HG02870 (cell line): ENCODE measurements around the gene TRIM28.
"Not testable (repeated sequence)": the region's sequence is repeated elsewhere in the genome, so short reads cannot be mapped to it uniquely, and the experiment has no call there.

Experiments used
- ATAC-seq: cut with Tn5 transposase; IDR thresholded peaks from one replicate; pipeline ENCODE4 v1.9.1; 2021; ENCODE audit warnings: mild to moderate bottlenecking, moderate library complexity; ENCODE audit not compliant: unreplicated experiment

The TRIM28 gene

GRCh38 chr19:58543826-58544590, at the start of gene TRIM28:
TSS of gene TRIM28 (plus strand) at chr19:58544064. CDS start at chr19:58544758, 694 bp downstream.
- ATAC-seq, result peak; percentile 77

DNA sequence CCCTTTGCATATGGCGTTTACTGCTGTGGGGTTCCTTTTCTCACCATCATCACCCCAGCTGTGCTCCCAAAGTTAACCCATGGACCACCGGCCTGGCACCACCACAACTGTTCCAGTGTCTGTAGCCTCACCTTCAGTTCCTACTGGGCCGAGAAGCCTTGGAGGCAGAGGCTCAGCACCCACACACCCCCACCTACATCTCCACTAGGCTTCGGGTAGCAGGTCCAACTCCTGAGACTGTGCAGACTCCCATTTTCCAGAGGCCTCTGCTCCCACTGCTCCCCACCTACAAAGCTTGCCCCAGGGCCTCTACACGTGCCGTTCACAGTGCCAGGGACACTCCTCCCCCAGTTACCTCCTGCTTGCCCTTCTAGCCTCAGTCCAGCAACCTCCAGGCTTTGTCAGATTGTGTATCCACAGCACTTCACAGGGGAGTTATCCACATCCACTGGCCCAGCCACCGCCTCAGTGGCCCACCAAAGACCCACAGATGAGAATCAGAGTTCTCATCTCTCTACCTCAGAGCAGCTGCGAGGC, 46.2 kb upstream of the TRIM28 start:
- no peak for ATAC-seq

DNA sequence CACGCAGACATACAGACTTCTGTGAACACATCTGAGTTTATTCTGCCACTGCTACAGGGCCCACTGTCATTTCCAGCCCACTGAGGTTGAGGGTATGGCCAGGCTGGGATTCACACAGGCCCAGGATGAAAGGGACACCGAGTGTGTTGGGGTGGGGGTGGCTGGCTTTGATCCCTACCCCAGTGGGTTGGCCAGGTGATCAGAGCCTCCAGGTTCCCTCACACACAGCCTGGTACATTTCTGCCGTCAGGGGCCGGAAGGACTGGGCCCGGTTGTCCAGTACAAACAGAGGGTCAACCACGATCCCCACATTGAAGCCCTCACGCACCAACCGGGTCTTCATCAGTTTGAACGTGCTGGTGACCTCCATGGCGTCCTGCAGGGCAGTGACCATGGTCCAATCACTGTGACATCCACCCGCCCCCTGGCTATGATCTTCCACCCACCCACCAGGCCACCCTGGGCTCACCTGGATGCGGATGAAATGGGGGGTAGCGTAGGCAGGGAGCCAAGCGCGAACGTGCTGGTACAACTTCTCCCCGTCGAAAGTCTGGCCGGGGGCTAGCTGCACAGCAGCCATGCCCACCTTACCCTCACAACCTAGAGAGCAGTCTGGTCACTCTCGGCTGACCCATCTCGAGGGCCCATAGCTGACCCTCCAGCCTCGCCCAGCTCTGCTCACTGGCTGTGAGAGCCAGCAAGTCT, 45.4 kb upstream of the TRIM28 start:
- no peak for ATAC-seq

DNA sequence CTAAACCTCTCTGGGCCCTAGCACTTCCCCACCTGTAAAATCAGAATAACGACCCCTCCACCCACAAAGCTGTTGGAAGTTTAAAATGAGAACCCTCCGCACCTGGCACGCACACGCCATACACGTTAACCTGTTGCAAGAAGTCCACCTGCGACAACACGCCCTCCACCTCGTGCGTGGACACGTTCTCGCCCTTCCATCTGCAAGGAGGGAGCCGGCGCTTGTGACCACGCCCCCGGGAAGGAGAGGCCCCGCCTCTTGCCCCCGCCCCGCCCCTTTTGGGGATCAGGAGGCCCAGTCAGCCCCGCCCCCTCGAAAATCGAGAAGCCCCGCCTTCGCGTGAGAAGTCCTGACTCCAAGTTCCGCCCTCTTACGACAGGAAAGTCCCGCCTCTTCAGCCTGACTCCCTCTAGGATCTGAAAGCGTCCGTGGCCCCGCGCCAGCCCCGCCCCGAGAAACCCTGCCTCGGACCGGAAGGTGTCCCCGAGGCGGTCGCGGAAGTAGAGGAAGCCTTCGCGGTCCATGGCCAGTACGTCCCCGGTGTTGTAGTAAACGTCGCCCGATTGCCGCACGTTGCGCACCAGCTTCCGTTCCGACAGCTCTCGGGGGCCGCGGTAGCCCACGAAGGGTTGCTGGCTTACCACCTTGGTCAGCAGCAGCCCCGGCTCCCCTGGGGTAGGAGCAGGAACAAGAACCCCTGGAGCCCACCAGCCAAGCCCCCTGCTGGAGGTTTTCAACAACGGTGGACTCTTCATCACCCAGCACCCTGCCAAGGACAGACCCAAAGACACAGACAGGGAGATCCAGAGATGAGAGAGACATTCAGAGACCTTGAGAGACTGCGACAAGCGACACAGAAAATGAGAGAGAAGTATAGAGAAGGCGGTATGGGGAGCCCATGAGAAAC, 44.6 kb upstream of the TRIM28 start:
- peak; percentile 81 for ATAC-seq

- no peak for ATAC-seq
These were observed 43.6 kb upstream of the TRIM28 start for GRCh38 chr19:58500242-58500641.

- not testable (repeated sequence) for ATAC-seq
These were observed 36.2 kb upstream of the TRIM28 start for GRCh38 chr19:58507602-58508223.

DNA sequence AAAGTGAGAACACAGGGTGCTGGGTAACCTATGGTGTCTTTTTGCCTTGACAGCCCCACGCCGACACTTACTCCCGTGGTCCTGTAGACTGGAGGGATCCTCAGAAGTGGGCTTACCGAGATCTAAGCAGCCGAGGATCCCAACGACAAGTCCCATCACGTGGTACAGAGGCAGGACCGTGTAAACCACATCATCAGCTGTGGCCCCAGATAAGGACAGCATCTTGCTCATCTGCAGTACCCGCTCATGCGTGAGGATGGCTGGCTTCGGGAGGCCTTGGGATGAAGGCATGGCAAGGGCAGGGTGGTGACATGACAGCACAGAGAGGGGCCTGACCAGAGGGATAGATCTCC, 34.2 kb upstream of the TRIM28 start:
- ATAC-seq, result no peak

GRCh38 chr19:58510084-58510862, 33.6 kb upstream of the TRIM28 start:
- no peak for ATAC-seq

- ATAC-seq, result no peak
These were observed 32.3 kb upstream of the TRIM28 start, which contains the start of gene SLC27A5 for GRCh38 chr19:58511353-58512208. TSS of gene SLC27A5 (minus strand) at chr19:58511992. CDS start at chr19:58511955, 37 bp downstream.

DNA sequence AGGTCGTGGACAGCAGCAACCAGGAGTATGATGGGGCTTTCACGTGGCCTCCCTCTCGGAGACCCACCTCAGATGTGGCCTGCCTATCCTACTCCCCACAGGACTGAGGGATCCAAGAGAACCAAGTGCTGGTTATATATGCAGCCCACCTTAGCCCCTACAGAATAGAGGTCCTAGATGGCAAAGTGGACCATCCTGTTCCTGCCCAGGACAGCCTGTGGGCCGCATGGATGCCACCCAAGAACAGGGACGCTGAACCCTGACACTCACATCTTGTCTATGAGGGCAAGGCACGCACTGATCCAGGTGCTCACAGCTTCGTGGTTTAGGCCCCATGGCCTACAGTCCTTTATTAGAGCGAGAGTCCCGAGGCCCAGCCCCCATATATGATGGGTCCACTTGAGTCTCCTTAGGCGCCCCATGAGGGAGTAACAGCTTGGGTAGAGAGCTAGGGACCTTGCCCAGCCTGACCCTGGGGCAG, 30.6 kb upstream of the TRIM28 start:
- no peak for ATAC-seq

- ATAC-seq, result peak; percentile 65
These were observed 29.9 kb upstream of the TRIM28 start for GRCh38 chr19:58513694-58514563.

DNA sequence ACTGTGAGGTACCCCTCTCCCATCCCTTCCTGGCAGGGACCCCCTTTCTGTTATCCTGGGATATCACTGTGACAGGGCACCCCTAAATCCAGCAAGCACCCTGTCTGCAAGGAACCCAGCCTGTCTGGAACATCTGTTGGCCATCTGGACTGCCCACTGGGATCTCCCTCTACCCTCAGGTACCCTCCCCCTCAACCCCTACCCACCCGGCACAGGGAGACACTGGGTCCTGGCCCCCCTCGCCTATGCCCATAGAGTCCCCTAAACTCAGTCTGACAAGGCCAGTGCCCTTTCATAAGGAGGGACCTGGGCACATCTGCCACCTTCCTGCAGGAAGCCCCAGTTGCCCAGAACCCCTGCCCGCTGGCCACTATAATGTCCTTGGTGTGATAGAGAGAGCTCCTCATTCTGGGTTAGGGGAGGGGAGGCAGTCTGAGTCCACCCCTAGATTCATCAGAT, 29.3 kb upstream of the TRIM28 start:
- ATAC-seq, result no peak

GRCh38 chr19:58515259-58515658, 28.6 kb upstream of the TRIM28 start:
- ATAC-seq, result no peak

DNA sequence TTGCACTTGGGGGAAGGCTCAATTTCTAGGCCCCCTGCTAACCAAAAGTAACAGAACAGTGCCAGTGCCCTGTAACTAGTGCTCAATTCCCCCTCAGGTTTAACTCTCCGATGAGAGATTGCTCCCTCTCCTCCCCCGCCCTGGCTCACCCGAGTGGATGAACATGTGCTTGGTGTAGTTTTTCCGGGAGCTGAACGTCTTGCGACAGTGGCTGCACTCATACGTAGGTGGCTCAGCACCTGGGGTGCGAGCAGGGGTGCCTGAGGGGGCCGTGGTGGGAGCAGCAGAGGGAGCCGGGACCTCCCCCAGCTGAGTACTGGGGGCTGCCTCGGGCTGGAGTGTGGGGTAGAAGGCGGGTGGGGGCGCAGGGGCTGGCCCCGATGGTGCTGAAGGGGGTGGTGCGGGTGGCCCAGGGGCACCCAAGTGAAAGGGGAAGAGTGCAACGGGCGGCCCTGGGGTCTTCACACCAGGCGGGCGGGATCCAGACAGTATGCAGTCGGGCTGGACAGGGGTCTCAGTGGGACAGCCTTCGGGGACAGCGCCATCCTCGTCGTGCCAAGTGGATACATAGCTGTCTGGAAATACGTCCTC, 27.5 kb upstream of the TRIM28 start:
- ATAC-seq, result no peak

- ATAC-seq, result no peak
These were observed 26.7 kb upstream of the TRIM28 start for GRCh38 chr19:58516964-58517833.
